ENCODE data around the gene COL4A1. TPM values are rescaled to one million over a fixed set of nuclear protein-coding genes. Genes with fewer than 3 reads are reported as not detected.

COL4A1 gene
- total RNA-seq, 1 donor from 2014 or later: 4,434 TPM

Other genes with a start within 250 kb of the COL4A1 start
- gene COL4A2, start 127 bp upstream of the COL4A1 start, total RNA-seq (ENCODE audit: insufficient read depth, low replicate concordance): 1,871 TPM

All from umbilical cord (tissue), 1 donor.